GM19238 (cell line): Measurements from ENCODE around the gene MYBBP1A.

Source experiments
- DNase-seq: peaks from one replicate; pipeline ENCODE4 v3.0.0; 2011; ENCODE audit warnings: low spot score; ENCODE audit not compliant: insufficient read length

Gene MYBBP1A

GRCh38 chr17:4551141-4551540 lies 4.0 kb downstream of the MYBBP1A start:
- DNase-seq = no peak

GRCh38 chr17:4550534-4551039 lies 4.6 kb downstream of the MYBBP1A start:
- no peak for DNase-seq

- no peak for DNase-seq
Observed at GRCh38 chr17:4549781-4550533, 5.2 kb downstream of the MYBBP1A start.

- DNase-seq = no peak
Observed at GRCh38 chr17:4548721-4549531, 6.3 kb downstream of the MYBBP1A start.

- no peak for DNase-seq
Observed at GRCh38 chr17:4548061-4548461, 7.1 kb downstream of the MYBBP1A start.

- no peak for DNase-seq
Observed at GRCh38 chr17:4547118-4547906, 7.9 kb downstream of the MYBBP1A start.

- no peak for DNase-seq
Observed at GRCh38 chr17:4545217-4545951, 9.8 kb downstream of the MYBBP1A start.

GRCh38 chr17:4544951-4545216 lies 10.3 kb downstream of the MYBBP1A start:
- no peak for DNase-seq

- no peak for DNase-seq
Observed at GRCh38 chr17:4544135-4544950, 10.8 kb downstream of the MYBBP1A start.

GRCh38 chr17:4543557-4544026 lies 11.6 kb downstream of the MYBBP1A start:
- DNase-seq = no peak

- no peak for DNase-seq
Observed at GRCh38 chr17:4542726-4543191, 12.4 kb downstream of the MYBBP1A start.

- no peak for DNase-seq
Observed at GRCh38 chr17:4542003-4542725, 13.0 kb downstream of the MYBBP1A start.

- no peak for DNase-seq
Observed at GRCh38 chr17:4541328-4542002, 13.7 kb downstream of the MYBBP1A start.

GRCh38 chr17:4540687-4541327 lies 14.4 kb downstream of the MYBBP1A start:
- no peak for DNase-seq

- no peak for DNase-seq
Observed at GRCh38 chr17:4540224-4540651, 14.9 kb downstream of the MYBBP1A start.

- no peak for DNase-seq
Observed at GRCh38 chr17:4539576-4540223, 15.5 kb downstream of the MYBBP1A start.

- DNase-seq = no peak
Observed at GRCh38 chr17:4539025-4539424, 16.2 kb downstream of the MYBBP1A start.
